Caco-2 (cell line): ENCODE measurements around the gene C22orf23. TPM values are rescaled to one million over a fixed set of nuclear protein-coding genes. Genes with fewer than 3 reads are reported as not detected.

Source experiments
- BruUV-seq: library from RNA; stranded (reverse); fragments of 400-500 nt; replicated peaks from 2 replicates; lab custom pipeline; 2021; lab: Mats Ljungman, UMichigan
- CTCF ChIA-PET: fragments of 300-600 bp; sonication (Branson Sonifier 250); formaldehyde crosslinking; loops from one replicate; lab custom pipeline; 2022; ENCODE audit warnings: antibody characterized with exemption; lab: Charles Lee
- POLR2A ChIA-PET: fragments of 300-600 bp; sonication (Branson Sonifier 250); formaldehyde crosslinking; loops from one replicate; lab custom pipeline; 2022; ENCODE audit warnings: antibody characterized with exemption; lab: Charles Lee
- DNase-seq, 2 experiments: peaks; one replicate each; pipeline versions ENCODE4 v3.0.0 to v3.0.0-alpha.2; 2020 to 2022
- H3K27me3 ChIP-seq: replicated peaks from 2 replicates; pipeline ENCODE4 v1.6.0; 2011; ENCODE audit warnings: low read length; ENCODE audit not compliant: control insufficient read depth, insufficient read depth
- H3K36me3 ChIP-seq: 2 replicates; pipeline ENCODE4 v1.5.1; 2011; ENCODE audit warnings: low read length; ENCODE audit not compliant: control insufficient read depth, insufficient read depth
- H3K4me1 ChIP-seq: fragments of 250-450 bp; sonication (Bioruptor Pico); 2 replicates; pipeline ENCODE4 v1.5.1; 2020; ENCODE audit warnings: mild to moderate bottlenecking
- H3K4me3 ChIP-seq: 2 replicates; pipeline ENCODE4 v1.5.1; 2011; ENCODE audit warnings: low read depth, mild to moderate bottlenecking, control low read depth, low read length
- H3K9me3 ChIP-seq: fragments of 250-450 bp; sonication (Bioruptor Pico); 2 replicates; pipeline ENCODE4 v1.5.1; 2020; ENCODE audit warnings: mild to moderate bottlenecking, moderate library complexity
- H3K27ac Mint-ChIP-seq: one replicate; pipeline ENCODE4 v1.8.0; 2022; ENCODE audit warnings: mixed read lengths; ENCODE audit not compliant: unreplicated experiment
- H3K27me3 Mint-ChIP-seq: one replicate; pipeline ENCODE4 v1.8.0; 2022; ENCODE audit warnings: mixed read lengths; ENCODE audit not compliant: insufficient read depth, unreplicated experiment
- H3K36me3 Mint-ChIP-seq: one replicate; pipeline ENCODE4 v1.8.0; 2022; ENCODE audit warnings: mild to moderate bottlenecking, mixed read lengths; ENCODE audit not compliant: insufficient read depth, unreplicated experiment
- H3K4me1 Mint-ChIP-seq: one replicate; pipeline ENCODE4 v1.8.0; 2022; ENCODE audit warnings: low read depth, mixed read lengths; ENCODE audit not compliant: unreplicated experiment
- H3K4me3 Mint-ChIP-seq: one replicate; pipeline ENCODE4 v1.8.0; 2022; ENCODE audit warnings: mild to moderate bottlenecking, moderate library complexity, mixed read lengths; ENCODE audit not compliant: unreplicated experiment
- H3K9me3 Mint-ChIP-seq: one replicate; pipeline ENCODE4 v1.8.0; 2022; ENCODE audit warnings: mixed read lengths; ENCODE audit not compliant: unreplicated experiment
- CTCF ChIP-seq, 2 experiments: fragments of 200-600 bp in 1 of 2; IDR thresholded peaks; 1 replicate in 1 of 2; 2 replicates in 1 of 2; pipeline versions ENCODE4 v1.5.1 to v1.8.0; 2011 to 2022; ENCODE audit warnings: antibody characterized with exemption in 1 of 2, control low read depth in 1 of 2, inconsistent platforms in 1 of 2, low read depth in 1 of 2, low read length in 1 of 2, mild to moderate bottlenecking in 1 of 2, moderate library complexity in 1 of 2; ENCODE audit not compliant: insufficient read depth in 1 of 2, severe bottlenecking in 1 of 2, unreplicated experiment in 1 of 2
- intact Hi-C: fragments of 100-400 bp; cut with micrococcal nuclease; formaldehyde crosslinking; loops from one replicate; pipeline ENCODE4 v1.10.0; 2022; ENCODE audit not compliant: unreplicated experiment
- total RNA-seq: library from RNA; stranded (reverse); gene quantifications from 2 replicates; pipeline ENCODE4 v1.2.3, GENCODE V29; 2022

C22orf23 gene
- total RNA-seq, 1 experiment from 2014 or later: not detected

- no peaks in the 10 kb centered on the region for H3K9me3 Mint-ChIP-seq
- Histone ChIP-seq H3K4me1 (no peaks in the 10 kb centered on the region), H3K9me3 (no peaks in the 10 kb centered on the region), H3K27me3 (no peaks in the 10 kb centered on the region), H3K4me3 (no peak overlapping the region), H3K36me3 (no peaks in the 10 kb centered on the region)
- ChIA-PET CTCF (interaction anchor here (0.6 to 0.8 kb wide), 3 partner anchors 26 to 120 kb away, joined by 3 read pairs; partner anchors contain the start of gene MICALL1), POLR2A (no interaction called here)
- peaks cover 43% of the 10 kb centered on the region for H3K36me3 Mint-ChIP-seq
- intact Hi-C loops: loop anchor here (5.0 kb wide), 1 partner anchor 35 kb away; no protein-coding TSS in a partner anchor
- BruUV-seq: no TSS peak
- H3K27ac Mint-ChIP-seq: peak overlapping the region; percentile 68
- no peaks in the 10 kb centered on the region for H3K27me3 Mint-ChIP-seq
- no peak for TF ChIP-seq CTCF (IDR thresholded peaks at IDR 0.05; ENCODE audit: insufficient read depth in 1 of 2, low read depth in 1 of 2, low read length in 1 of 2, severe bottlenecking in 1 of 2, unreplicated experiment in 1 of 2)
- H3K4me1 Mint-ChIP-seq: peaks cover 8% of the 10 kb centered on the region
- H3K4me3 Mint-ChIP-seq: no peak overlapping the region
- no peak for DNase-seq
Observed at GRCh38 chr22:37931893-37932389, 21.5 kb downstream of the C22orf23 start.

- Mint-ChIP-seq H3K36me3 (peaks cover 35% of the 10 kb centered on the region), H3K9me3 (no peaks in the 10 kb centered on the region), H3K27ac (no peak overlapping the region), H3K27me3 (no peaks in the 10 kb centered on the region), H3K4me1 (peaks cover 8% of the 10 kb centered on the region), H3K4me3 (no peak overlapping the region)
- ChIA-PET POLR2A (no interaction called here), CTCF (interaction anchor here (0.5 to 1.7 kb wide), 3 partner anchors 17 to 121 kb away, joined by 3 to 5 read pairs (median 5); no protein-coding TSS in a partner anchor)
- H3K9me3 ChIP-seq: no peaks in the 10 kb centered on the region
- no peak for DNase-seq
- intact Hi-C loops: loop anchor here (5.0 kb wide), 1 partner anchor 36 kb away; no protein-coding TSS in a partner anchor
- H3K4me3 ChIP-seq: no peak overlapping the region
- H3K4me1 ChIP-seq: no peaks in the 10 kb centered on the region
- H3K27me3 ChIP-seq: no peaks in the 10 kb centered on the region
- no peak for TF ChIP-seq CTCF (IDR thresholded peaks at IDR 0.05; ENCODE audit: insufficient read depth in 1 of 2, low read depth in 1 of 2, low read length in 1 of 2, severe bottlenecking in 1 of 2, unreplicated experiment in 1 of 2)
- no peaks in the 10 kb centered on the region for H3K36me3 ChIP-seq
- BruUV-seq: no TSS peak
Observed at GRCh38 chr22:37930952-37931440, 22.4 kb downstream of the C22orf23 start.

- peaks cover 8% of the 10 kb centered on the region for H3K4me1 Mint-ChIP-seq
- BruUV-seq: no TSS peak
- DNase-seq: peak in 1 of 2 experiments; percentile 41
- no peaks in the 10 kb centered on the region for H3K4me1 ChIP-seq
- CTCF ChIA-PET: interaction anchor here (0.5 to 1.7 kb wide), 2 partner anchors 17 to 43 kb away, joined by 5 read pairs; no protein-coding TSS in a partner anchor
- TF ChIP-seq CTCF (IDR thresholded peaks at IDR 0.05; ENCODE audit: insufficient read depth in 1 of 2, low read depth in 1 of 2, low read length in 1 of 2, severe bottlenecking in 1 of 2, unreplicated experiment in 1 of 2): peak; percentile 28 to 37
- H3K36me3 ChIP-seq: no peaks in the 10 kb centered on the region
- no peak overlapping the region for H3K27ac Mint-ChIP-seq
- intact Hi-C loops: loop anchor here (5.0 kb wide), 1 partner anchor 37 kb away; no protein-coding TSS in a partner anchor
- peaks cover 30% of the 10 kb centered on the region for H3K36me3 Mint-ChIP-seq
- POLR2A ChIA-PET: no interaction called here
- no peaks in the 10 kb centered on the region for H3K27me3 ChIP-seq
- no peaks in the 10 kb centered on the region for H3K9me3 ChIP-seq
- H3K4me3 ChIP-seq: no peak overlapping the region
- H3K4me3 Mint-ChIP-seq: no peak overlapping the region
- H3K27me3 Mint-ChIP-seq: no peaks in the 10 kb centered on the region
- no peaks in the 10 kb centered on the region for H3K9me3 Mint-ChIP-seq
Observed at GRCh38 chr22:37930270-37930951, 23.0 kb downstream of the C22orf23 start.
